Activated T-helper 17 cell treated with anti-CD3 and anti-CD28 coated beads, Interleukin-2, amount 50 U/mL, for 72 hours (primary cell): ENCODE results near the gene AHRR. TPM values are rescaled to one million over a fixed set of nuclear protein-coding genes. Genes with fewer than 3 reads are reported as not detected.
"Not testable (repeated sequence)": the region's sequence is repeated elsewhere in the genome, so short reads cannot be mapped to it uniquely, and the experiment has no call there.

Source experiments
- ATAC-seq: fragments of 150-1000 bp; cut with Tn5 transposase; replicated peaks from 2 replicates; pipeline ENCODE4 v1.10.0; 2021; ENCODE audit warnings: mild to moderate bottlenecking, moderate library complexity
- H3K27ac Mint-ChIP-seq: one replicate; pipeline ENCODE4 v1.8.0; 2022; ENCODE audit warnings: mixed read lengths
- H3K27me3 Mint-ChIP-seq: one replicate; pipeline ENCODE4 v1.8.0; 2022; ENCODE audit warnings: mixed read lengths
- H3K36me3 Mint-ChIP-seq: one replicate; pipeline ENCODE4 v1.8.0; 2022; ENCODE audit warnings: low read depth, mild to moderate bottlenecking, mixed read lengths
- H3K4me1 Mint-ChIP-seq: one replicate; pipeline ENCODE4 v1.8.0; 2022; ENCODE audit warnings: mixed read lengths
- H3K4me3 Mint-ChIP-seq: one replicate; pipeline ENCODE4 v1.8.0; 2022; ENCODE audit warnings: mild to moderate bottlenecking, mixed read lengths
- H3K9me3 Mint-ChIP-seq: one replicate; pipeline ENCODE4 v1.8.0; 2022; ENCODE audit warnings: mixed read lengths
- total RNA-seq, 2 donors: library from RNA; stranded (reverse); gene quantifications; one replicate each; pipeline ENCODE4 v1.2.3, GENCODE V29; 2022

AHRR gene
- total RNA-seq, 2 donors from 2014 or later: 49.5 to 78.1 TPM

DNA sequence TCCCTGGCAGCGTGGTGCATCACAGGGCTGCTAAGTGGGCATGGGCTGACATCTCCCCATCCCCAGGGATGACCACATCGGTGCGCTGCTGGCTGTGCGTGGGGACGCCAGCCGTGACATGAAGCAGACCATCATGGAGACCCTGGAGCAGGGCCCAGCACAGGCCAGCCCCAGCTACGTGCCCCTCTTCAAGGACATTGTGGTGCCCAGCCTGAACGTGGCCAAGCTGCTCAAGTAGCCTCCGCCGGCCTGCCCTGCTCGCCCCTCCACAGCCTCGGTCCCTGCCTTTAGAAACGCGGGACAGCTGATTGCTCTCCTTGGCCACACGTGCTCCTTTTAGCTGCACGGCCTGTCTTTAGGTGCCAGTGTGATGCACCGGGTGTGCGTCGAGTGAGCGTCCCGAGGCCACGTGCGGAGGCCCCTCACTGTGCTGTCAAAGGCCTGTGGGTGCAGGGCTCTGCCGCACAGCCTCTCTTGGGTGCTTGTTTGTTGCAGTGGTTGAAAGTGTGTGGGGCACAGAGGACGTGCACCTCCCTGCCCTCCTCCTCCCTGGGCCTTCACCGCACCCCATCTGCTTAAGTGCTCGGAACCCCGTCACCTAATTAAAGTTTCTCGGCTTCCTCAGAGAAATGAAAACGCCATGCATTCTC, 145.3 kb downstream of the AHRR start:
- H3K4me1 Mint-ChIP-seq: peaks cover 12% of the 10 kb centered on the region
- no peaks in the 10 kb centered on the region for H3K27me3 Mint-ChIP-seq
- no peak overlapping the region for H3K4me3 Mint-ChIP-seq
- no peaks in the 10 kb centered on the region for H3K9me3 Mint-ChIP-seq
- peaks cover 61% of the 10 kb centered on the region for H3K36me3 Mint-ChIP-seq
- H3K27ac Mint-ChIP-seq: no peak overlapping the region
- ATAC-seq: no peak

DNA sequence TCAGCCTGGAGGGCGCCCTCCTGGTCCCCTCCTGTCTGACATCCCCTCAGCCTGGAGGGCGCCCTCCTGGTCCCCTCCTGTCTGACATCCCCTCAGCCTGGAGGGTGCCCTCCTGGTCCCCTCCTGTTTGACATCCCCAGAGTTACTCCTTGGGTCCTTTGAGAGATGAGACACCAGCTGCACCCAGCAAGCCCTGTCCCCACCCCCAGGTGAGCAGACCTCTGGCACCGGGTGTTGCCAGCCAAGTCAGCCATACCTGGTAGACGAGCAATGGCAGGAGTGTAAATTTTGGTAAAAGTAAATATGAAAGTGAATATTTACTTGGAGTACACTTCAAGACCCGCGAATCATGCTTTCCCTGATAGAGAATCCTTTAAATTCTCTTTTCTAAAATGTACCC, 146.9 kb downstream of the AHRR start:
- H3K36me3 Mint-ChIP-seq: peaks cover 49% of the 10 kb centered on the region
- no peak overlapping the region for H3K27ac Mint-ChIP-seq
- H3K9me3 Mint-ChIP-seq: no peaks in the 10 kb centered on the region
- H3K27me3 Mint-ChIP-seq: no peaks in the 10 kb centered on the region
- no peak overlapping the region for H3K4me3 Mint-ChIP-seq
- ATAC-seq: no peak
- H3K4me1 Mint-ChIP-seq: peaks cover 11% of the 10 kb centered on the region

DNA sequence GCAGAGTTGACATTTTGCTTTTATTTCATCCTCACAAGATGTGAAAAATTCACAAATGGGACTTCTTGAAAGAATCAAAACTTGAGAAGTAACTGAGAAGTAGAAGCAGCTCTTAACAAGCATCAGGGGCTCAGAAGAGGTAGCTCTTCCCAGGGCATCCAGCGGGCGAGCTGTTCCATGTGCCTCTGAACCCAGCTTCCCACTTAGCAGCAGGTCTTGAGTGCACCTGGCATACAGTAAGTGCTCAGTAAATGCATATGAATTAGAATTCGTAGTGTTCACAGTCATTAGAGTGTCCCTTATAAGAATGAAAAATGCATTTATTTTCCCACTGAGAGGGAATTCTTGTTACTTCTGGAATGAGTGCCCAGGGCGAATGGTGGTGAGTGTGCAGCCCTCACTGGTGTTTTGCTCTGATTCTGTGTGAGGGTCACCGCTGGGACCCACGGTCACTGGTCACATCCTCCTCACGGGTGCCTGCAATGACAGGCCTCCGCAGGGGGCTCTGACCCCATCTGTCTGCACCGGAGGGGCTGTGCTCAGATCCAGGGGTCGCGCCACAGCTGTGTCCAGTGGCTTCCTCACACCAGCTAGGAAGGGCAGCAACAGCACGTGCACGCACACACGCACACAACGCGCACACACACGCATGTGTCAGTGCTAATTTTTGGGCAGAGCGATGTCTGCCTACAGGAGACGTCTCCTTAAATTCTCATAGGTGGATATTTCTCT, 148.4 kb downstream of the AHRR start:
- peaks cover 4% of the 10 kb centered on the region for H3K27me3 Mint-ChIP-seq
- no peaks in the 10 kb centered on the region for H3K9me3 Mint-ChIP-seq
- H3K4me1 Mint-ChIP-seq: peaks cover 4% of the 10 kb centered on the region
- peak overlapping the region; percentile 93 for H3K4me3 Mint-ChIP-seq
- H3K27ac Mint-ChIP-seq: no peak overlapping the region
- H3K36me3 Mint-ChIP-seq: peaks cover 41% of the 10 kb centered on the region
- ATAC-seq: no peak

DNA sequence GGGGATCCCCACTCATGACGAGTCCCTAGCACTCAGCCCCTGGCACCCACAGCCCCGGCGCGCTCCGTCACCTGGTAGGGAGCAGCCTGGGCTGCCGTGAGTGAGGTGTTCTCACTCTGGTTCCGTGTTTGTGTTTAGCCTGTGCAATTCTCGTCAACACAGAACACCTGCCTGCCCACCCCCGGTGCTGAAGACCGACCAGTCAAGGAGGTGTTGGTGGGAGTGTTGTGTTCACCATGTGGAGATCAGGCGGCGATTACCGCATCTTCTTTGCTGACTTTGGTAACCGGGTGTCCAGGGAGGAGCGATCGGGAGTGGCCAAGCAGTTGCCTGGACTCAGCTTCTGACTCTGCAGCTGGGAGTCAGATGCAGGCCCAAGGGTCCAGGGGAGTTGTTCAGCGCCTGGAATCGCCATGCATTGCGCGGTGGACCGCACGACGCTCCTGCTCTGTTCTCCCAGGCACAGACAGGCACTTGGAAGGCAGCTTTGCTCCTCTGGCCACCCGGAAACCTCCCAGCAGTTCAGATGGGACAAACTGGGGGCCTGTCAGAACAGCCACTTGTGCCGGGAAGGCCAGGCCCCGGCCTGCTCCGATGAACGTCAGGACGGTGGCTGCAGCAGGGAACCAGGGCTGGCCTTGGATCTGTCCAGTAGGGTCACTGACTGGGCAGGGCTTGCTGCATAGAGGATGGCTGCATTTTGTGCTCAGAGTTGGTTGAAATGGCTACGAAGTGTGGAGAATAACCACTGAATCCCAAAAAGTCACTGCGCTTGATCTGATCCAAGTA, 149.6 kb downstream of the AHRR start:
- Mint-ChIP-seq H3K4me3 (peak overlapping the region; percentile 93), H3K36me3 (peaks cover 39% of the 10 kb centered on the region), H3K4me1 (peaks cover 4% of the 10 kb centered on the region), H3K27me3 (peaks cover 7% of the 10 kb centered on the region), H3K27ac (peak overlapping the region; percentile 91), H3K9me3 (no peaks in the 10 kb centered on the region)
- no peak for ATAC-seq

DNA sequence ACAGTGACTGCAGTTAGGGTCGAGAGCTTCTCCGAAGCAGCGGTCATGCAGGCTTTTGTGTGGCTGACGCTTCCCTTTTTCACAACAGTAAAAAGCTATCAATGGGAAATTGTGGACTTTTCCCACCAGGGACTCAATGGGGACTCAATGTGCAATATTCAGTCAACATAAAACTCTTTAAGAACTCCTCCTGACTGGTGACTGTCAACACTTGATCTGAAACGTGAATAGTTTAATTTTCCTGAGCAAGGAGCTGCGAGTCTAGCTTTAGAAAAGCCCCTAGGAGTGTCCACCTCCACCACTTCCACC, 150.2 kb downstream of the AHRR start:
- H3K4me1 Mint-ChIP-seq: peaks cover 4% of the 10 kb centered on the region
- H3K27me3 Mint-ChIP-seq: peaks cover 7% of the 10 kb centered on the region
- H3K27ac Mint-ChIP-seq: peak overlapping the region; percentile 91
- no peak for ATAC-seq
- no peaks in the 10 kb centered on the region for H3K9me3 Mint-ChIP-seq
- H3K4me3 Mint-ChIP-seq: peak overlapping the region; percentile 93
- peaks cover 34% of the 10 kb centered on the region for H3K36me3 Mint-ChIP-seq

DNA sequence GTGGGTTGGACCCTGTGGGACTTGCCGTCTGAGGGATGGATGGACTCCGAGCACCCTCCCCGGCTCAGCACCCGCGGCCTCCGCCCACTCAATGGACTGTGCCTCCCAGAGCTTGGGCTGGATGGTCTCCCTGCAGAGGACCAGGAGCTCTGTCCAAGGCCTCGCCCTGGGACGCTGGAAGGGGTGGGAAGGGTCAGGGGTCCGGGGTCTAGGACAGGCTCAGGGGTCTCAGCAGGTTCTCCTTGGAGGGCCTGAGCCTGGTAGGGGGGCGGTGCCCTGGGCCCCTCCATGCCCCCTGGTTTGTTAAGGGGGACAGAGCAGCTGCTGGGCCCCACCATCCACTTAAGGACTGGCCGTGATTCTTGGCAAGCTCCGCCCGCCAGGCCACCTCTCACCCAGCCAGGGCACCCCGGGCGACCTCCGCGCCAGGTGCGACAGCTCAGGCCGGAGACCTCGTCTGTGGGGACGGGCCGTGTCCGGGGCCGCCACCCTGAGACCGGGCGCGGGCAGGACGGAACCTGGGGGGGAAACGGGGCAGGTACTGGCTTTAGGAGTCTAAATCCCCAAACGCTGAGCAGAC, 150.7 kb downstream of the AHRR start:
- Mint-ChIP-seq H3K4me3 (peak overlapping the region; percentile 93), H3K9me3 (no peaks in the 10 kb centered on the region), H3K4me1 (peaks cover 4% of the 10 kb centered on the region), H3K27ac (peak overlapping the region; percentile 91), H3K36me3 (peaks cover 29% of the 10 kb centered on the region), H3K27me3 (peaks cover 7% of the 10 kb centered on the region)
- peak; percentile 25 for ATAC-seq

DNA sequence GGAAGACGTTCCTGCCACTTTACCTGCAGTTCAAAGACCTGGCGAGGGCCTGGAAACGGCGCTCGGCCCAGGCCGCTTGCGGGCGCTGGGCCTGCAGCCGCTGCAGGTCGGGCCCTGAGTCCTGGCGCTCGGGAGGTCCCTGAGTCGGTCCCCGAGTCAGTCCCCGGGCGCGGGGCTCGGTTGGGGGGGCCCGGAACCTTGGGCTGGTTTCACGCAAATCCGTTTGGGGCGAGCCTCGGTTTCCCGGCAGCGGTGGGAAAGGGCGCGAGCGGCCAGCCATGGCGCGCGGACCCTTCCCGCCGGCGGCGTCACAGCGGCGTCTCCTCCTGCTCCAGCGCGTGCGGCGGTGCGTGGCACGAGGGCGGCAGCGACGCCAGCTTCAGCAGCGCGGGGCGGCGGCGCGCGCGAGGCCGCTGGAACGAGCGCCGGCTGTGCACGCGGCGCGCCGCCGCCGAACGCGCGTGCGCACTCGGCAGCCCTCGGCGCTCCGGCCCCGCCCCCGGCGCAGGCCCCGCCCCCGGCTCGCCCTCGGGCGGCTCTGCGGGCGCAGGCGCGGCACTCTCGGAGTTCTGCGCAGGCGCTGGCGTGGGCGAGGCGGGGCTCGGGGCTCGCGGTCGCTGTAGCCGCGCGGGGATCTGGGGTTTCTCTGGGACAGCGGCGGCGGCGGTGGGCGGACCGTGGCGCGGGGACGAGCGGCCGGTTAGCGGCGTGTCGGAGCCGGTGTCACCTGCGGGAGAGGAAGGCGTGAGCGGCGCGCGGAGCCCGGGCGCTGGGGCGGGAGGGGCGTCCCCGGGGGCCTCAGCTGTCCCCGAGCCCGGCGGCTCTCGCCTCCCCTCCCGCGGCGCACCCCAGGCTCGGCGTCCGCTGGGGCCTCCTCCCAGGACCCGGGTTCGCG, 151.4 kb downstream of the AHRR start:
- peaks cover 4% of the 10 kb centered on the region for H3K4me1 Mint-ChIP-seq
- H3K4me3 Mint-ChIP-seq: peak overlapping the region; percentile 93
- H3K36me3 Mint-ChIP-seq: peaks cover 29% of the 10 kb centered on the region
- H3K9me3 Mint-ChIP-seq: no peaks in the 10 kb centered on the region
- peaks cover 7% of the 10 kb centered on the region for H3K27me3 Mint-ChIP-seq
- H3K27ac Mint-ChIP-seq: peak overlapping the region; percentile 91
- ATAC-seq: peak; percentile 84

DNA sequence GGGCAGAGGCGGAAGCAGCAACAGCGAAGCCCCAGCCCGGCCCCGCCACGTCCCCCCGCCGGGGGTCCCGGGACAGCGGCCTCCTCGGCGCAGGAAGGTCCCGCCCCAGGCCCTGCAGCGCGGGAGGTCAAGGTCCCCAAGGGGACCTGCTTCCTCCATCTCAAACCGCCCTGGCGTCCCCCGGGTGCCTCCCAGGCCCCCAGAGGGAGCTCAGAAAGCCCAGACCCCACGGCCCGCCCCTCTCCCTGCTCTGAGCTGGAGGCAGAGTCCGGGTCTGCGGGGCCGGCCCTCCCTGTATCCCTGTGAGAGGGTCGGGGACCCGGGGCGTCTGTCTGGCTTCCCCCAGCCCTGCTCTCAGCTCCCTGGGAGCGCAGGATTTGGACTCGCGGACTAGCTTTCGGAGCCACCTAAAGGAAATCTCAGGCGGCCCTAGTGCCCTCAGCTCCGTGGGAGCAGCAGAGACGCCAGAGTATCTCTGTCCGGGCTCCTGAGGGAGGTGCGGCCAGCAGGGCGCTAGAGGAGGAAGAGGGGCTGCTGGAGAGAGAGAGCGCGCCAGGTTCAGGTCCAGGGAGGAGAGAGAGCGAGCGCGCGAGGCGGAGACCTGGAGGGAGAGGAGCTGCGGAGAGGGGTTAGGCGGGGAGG, 152.2 kb downstream of the AHRR start:
- peak overlapping the region; percentile 89 for H3K4me3 Mint-ChIP-seq
- peak; percentile 16 for ATAC-seq
- H3K36me3 Mint-ChIP-seq: peaks cover 29% of the 10 kb centered on the region
- H3K27me3 Mint-ChIP-seq: peaks cover 7% of the 10 kb centered on the region
- peak overlapping the region; percentile 68 for H3K27ac Mint-ChIP-seq
- no peaks in the 10 kb centered on the region for H3K9me3 Mint-ChIP-seq
- peaks cover 4% of the 10 kb centered on the region for H3K4me1 Mint-ChIP-seq

DNA sequence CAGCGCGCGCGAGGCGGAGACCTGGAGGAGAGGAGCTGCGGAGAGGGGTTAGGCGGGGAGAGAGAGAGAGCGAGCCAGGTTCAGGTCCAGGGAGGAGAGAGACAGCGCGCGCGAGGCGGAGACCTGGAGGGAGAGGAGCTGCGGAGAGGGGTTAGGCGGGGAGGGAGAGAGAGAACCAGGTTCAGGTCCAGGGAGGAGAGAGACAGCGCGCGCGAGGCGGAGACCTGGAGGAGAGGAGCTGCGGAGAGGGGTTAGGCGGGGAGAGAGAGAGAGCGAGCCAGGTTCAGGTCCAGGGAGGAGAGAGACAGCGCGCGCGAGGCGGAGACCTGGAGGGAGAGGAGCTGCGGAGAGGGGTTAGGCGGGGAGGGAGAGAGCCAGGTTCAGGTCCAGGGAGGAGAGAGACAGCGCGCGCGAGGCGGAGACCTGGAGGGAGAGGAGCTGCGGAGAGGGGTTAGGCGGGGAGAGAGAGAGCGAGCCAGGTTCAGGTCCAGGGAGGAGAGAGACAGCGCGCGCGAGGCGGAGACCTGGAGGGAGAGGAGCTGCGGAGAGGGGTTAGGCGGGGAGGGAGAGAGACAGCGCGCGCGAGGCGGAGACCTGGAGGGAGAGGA, 152.8 kb downstream of the AHRR start:
- Mint-ChIP-seq H3K4me3 (peak overlapping the region; percentile 89), H3K27ac (peak overlapping the region; percentile 68), H3K36me3 (peaks cover 29% of the 10 kb centered on the region)
- not testable (repeated sequence) for H3K27me3 Mint-ChIP-seq, H3K4me1 Mint-ChIP-seq, ATAC-seq, H3K9me3 Mint-ChIP-seq

DNA sequence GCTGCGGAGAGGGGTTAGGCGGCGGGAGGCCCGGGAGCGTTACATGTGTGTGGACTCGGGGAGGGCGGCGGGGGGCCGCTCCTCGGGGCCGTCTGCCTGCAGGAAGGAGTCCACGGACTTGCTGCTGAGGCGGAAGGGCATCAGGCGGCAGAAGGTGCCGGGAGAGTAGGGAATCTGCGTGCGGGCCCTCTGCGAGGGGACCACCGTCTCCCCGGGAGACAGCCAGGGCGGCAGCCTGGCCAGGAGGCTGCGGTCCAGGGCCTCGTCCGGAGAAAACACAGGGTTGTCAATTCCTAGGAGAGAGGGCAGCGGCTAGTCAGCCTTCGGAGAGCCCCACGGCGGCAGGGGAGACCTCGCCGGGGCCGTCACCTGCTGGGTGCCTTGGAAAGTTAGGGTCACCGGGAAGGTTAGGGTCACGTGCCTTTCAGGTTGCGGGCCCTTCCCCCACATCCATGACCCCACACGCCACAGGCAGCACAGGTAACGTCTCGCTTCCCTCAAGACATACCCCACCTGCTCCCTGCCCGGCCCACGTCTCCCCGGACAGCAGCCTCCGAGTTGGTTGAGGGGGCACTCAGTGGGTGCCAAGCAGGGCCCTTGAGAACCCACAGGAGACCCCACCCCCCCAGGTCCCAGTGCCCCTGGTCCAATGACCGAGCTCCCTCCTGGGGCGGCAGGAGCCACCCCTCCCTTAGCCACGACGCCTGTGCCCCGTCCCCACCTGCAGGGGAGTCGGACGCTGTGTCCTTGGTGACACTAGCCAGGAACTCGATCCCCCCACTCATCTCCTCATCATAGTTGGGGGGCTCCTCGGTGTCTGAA, 153.5 kb downstream of the AHRR start:
- Mint-ChIP-seq H3K27ac (no peak overlapping the region), H3K4me1 (peaks cover 4% of the 10 kb centered on the region), H3K4me3 (peak overlapping the region; percentile 89), H3K27me3 (peaks cover 7% of the 10 kb centered on the region), H3K36me3 (peaks cover 26% of the 10 kb centered on the region), H3K9me3 (no peaks in the 10 kb centered on the region)
- ATAC-seq: no peak

DNA sequence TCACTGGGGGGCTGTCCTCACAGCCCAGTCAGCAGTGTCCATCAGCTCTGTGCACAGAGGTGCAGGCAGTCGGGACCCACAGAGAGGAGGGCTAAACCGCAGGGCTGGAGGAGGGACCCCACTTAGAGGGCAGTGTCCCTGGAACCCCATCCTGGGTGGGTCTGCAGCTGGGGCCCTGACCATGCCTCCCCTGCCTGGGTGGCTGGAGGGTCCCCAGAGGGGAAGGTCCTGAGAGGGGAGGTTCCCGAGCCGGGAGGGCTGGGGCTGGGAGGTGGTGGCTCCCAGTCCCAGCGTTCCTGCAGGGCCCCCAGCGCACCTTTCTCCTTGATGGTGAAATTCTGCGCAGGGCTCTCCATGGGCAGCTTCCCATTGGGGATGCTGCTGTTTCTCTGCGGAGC, 154.2 kb downstream of the AHRR start:
- H3K27ac Mint-ChIP-seq: no peak overlapping the region
- H3K36me3 Mint-ChIP-seq: peaks cover 19% of the 10 kb centered on the region
- peaks cover 4% of the 10 kb centered on the region for H3K4me1 Mint-ChIP-seq
- peaks cover 7% of the 10 kb centered on the region for H3K27me3 Mint-ChIP-seq
- no peaks in the 10 kb centered on the region for H3K9me3 Mint-ChIP-seq
- no peak for ATAC-seq
- peak overlapping the region; percentile 89 for H3K4me3 Mint-ChIP-seq

DNA sequence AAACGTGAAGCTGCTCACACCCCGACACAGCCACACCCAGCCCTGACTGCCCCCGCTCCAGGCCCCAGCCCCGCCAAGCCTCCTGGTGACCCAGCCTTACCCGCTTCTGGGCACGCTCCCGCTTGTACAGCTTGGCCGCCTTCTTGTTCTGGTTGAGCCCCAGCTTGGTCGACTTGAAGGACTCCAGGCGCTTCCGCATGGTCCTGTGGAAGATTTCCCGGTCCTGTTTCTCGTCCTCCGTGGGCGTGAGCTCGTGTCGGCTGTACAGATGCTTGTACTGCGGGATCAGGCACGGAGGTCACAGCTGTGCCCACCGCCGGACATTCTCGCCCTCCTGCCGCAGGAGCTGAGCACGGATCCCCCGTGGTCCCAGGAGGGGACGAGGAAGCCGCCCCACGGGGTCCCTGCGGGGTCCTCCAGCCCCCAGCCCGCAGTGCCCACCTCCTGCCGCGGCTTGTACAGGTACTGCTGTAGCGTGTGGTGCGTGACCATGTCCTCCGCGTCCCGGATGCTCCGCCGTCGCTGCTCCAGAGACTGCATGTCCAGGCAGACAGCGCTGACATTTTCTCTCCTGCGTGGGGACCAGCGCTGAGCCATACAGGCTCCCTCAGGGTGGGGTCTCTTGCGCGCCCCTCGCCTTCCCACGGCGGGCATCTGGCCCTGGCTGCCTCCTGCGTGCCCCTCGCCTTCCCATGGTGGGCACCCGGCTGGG, 154.7 kb downstream of the AHRR start:
- Mint-ChIP-seq H3K36me3 (peaks cover 14% of the 10 kb centered on the region), H3K27me3 (peaks cover 7% of the 10 kb centered on the region), H3K4me3 (no peak overlapping the region), H3K4me1 (peaks cover 4% of the 10 kb centered on the region), H3K9me3 (no peaks in the 10 kb centered on the region), H3K27ac (no peak overlapping the region)
- no peak for ATAC-seq
